ENCODE results near the gene OCA2.

- TF ChIP-seq SUZ12 (IDR thresholded peaks at IDR 0.05; ENCODE audit: extremely low read depth, insufficient read depth, insufficient read length) (no peak), YY1 (IDR thresholded peaks at IDR 0.05; ENCODE audit: insufficient read depth, insufficient read length) (no peak)
Measured at GRCh38 chr15:28019594-28020309, 79.4 kb downstream of the OCA2 start.

Measured in NT2/D1 (cell line).